Measurements from ENCODE around the gene RFX4. TPM values are rescaled to one million over a fixed set of nuclear protein-coding genes. Genes with fewer than 3 reads are reported as not detected.

Gene RFX4
- polyA plus RNA-seq, 1 donor (not counting 4 experiments of a cell fraction or from before 2014, with no cell fraction given) = not detected

GRCh38 chr12:106736051-106736957, 153.5 kb downstream of the RFX4 start:
- Histone ChIP-seq H3K4me1 (ENCODE audit: control insufficient read depth, extremely low read depth, insufficient read depth, low read length) (no peaks in the 10 kb centered on the region), H3K27ac (ENCODE audit: control insufficient read depth, insufficient read depth, low read length) (no peak overlapping the region), H3K27me3 (ENCODE audit: control insufficient read depth, extremely low read depth, insufficient read depth, low read length) (peaks cover 3% of the 10 kb centered on the region), H3K4me2 (ENCODE audit: control insufficient read depth, extremely low read depth, insufficient read depth, low read depth, low read length) (no peak overlapping the region), H3K36me3 (ENCODE audit: control insufficient read depth in 2 of 2, extremely low read depth in 1 of 2, insufficient read depth in 2 of 2, low read length in 2 of 2) (no peaks in the 10 kb centered on the region), H4K20me1 (ENCODE audit: control insufficient read depth, extremely low read depth, insufficient read depth, low read length) (no peaks in the 10 kb centered on the region), H3K9me1 (ENCODE audit: control insufficient read depth, extremely low read depth, insufficient read depth, low read length) (no peaks in the 10 kb centered on the region), H3K9ac (ENCODE audit: control insufficient read depth, extremely low read depth, insufficient read depth, low read length) (no peak overlapping the region), H2AFZ (ENCODE audit: control insufficient read depth, low read length) (no peak overlapping the region), H3K79me2 (ENCODE audit: control insufficient read depth, insufficient read depth, low read length) (no peaks in the 10 kb centered on the region), H3K4me3 (ENCODE audit: control insufficient read depth in 2 of 3, extremely low read depth in 1 of 3, insufficient read depth in 2 of 3, low read depth in 1 of 3, low read length in 3 of 3) (no peak overlapping the region), H3K9me3 (ENCODE audit: control insufficient read depth, low read depth, low read length) (no peaks in the 10 kb centered on the region)
- no peak for FAIRE-seq
- dilution Hi-C loops (cut with MboI; ENCODE audit: extremely low pct_ligation_motif_present, low sequenced_read_pairs) = no loop called here
- no peak for DNase-seq (ENCODE audit: low read depth, low spot score)
- TF ChIP-seq EZH2 (IDR thresholded peaks at IDR 0.05; ENCODE audit: low read length) (no peak), CTCF (optimal IDR thresholded peaks at IDR 0.05 in 1 of 3, IDR thresholded peaks at IDR 0.05 in 1 of 3, conservative IDR thresholded peaks at IDR 0.05 in 1 of 3; ENCODE audit: extremely low read depth in 1 of 3, insufficient read depth in 2 of 3, low read length in 3 of 3) (no peak)

GRCh38 chr12:106739318-106739717, 156.5 kb downstream of the RFX4 start:
- no peak overlapping the region for H3K4me3 ChIP-seq (ENCODE audit: control insufficient read depth in 2 of 3, extremely low read depth in 1 of 3, insufficient read depth in 2 of 3, low read depth in 1 of 3, low read length in 3 of 3)
- H3K79me2 ChIP-seq (ENCODE audit: control insufficient read depth, insufficient read depth, low read length) = no peaks in the 10 kb centered on the region
- no peaks in the 10 kb centered on the region for H3K9me1 ChIP-seq (ENCODE audit: control insufficient read depth, extremely low read depth, insufficient read depth, low read length)
- dilution Hi-C loops (cut with MboI; ENCODE audit: extremely low pct_ligation_motif_present, low sequenced_read_pairs) = no loop called here
- no peak for TF ChIP-seq EZH2 (IDR thresholded peaks at IDR 0.05; ENCODE audit: low read length)
- TF ChIP-seq CTCF (optimal IDR thresholded peaks at IDR 0.05 in 1 of 3, IDR thresholded peaks at IDR 0.05 in 1 of 3, conservative IDR thresholded peaks at IDR 0.05 in 1 of 3; ENCODE audit: extremely low read depth in 1 of 3, insufficient read depth in 2 of 3, low read length in 3 of 3) = no peak
- peaks cover 8% of the 10 kb centered on the region for H3K27me3 ChIP-seq (ENCODE audit: control insufficient read depth, extremely low read depth, insufficient read depth, low read length)
- H3K9me3 ChIP-seq (ENCODE audit: control insufficient read depth, low read depth, low read length) = no peaks in the 10 kb centered on the region
- no peak for FAIRE-seq
- no peaks in the 10 kb centered on the region for H3K4me1 ChIP-seq (ENCODE audit: control insufficient read depth, extremely low read depth, insufficient read depth, low read length)
- no peaks in the 10 kb centered on the region for H4K20me1 ChIP-seq (ENCODE audit: control insufficient read depth, extremely low read depth, insufficient read depth, low read length)
- H3K36me3 ChIP-seq (ENCODE audit: control insufficient read depth in 2 of 2, extremely low read depth in 1 of 2, insufficient read depth in 2 of 2, low read length in 2 of 2) = no peaks in the 10 kb centered on the region
- no peak overlapping the region for H3K4me2 ChIP-seq (ENCODE audit: control insufficient read depth, extremely low read depth, insufficient read depth, low read depth, low read length)
- no peak overlapping the region for H2AFZ ChIP-seq (ENCODE audit: control insufficient read depth, low read length)
- no peak overlapping the region for H3K27ac ChIP-seq (ENCODE audit: control insufficient read depth, insufficient read depth, low read length)
- DNase-seq (ENCODE audit: low read depth, low spot score) = no peak
- H3K9ac ChIP-seq (ENCODE audit: control insufficient read depth, extremely low read depth, insufficient read depth, low read length) = no peak overlapping the region

Data from keratinocyte (primary cell).